ACC112 (cell line): ENCODE data around the gene FRMD4B.

Source experiments
- H2AFZ ChIP-seq: fragments of 200-600 bp; sonication (generic); one replicate; pipeline ENCODE4 v1.6.0; 2017; ENCODE audit warnings: antibody characterized with exemption, low read length; ENCODE audit not compliant: unreplicated experiment
- H3K27ac ChIP-seq: fragments of 200-600 bp; sonication (generic); 2 replicates; pipeline ENCODE4 v1.5.1; 2014; ENCODE audit warnings: low read depth, mild to moderate bottlenecking, antibody characterized with exemption, low read length, moderate library complexity
- H3K27me3 ChIP-seq: fragments of 200-600 bp; sonication (generic); 2 replicates; pipeline ENCODE4 v1.6.1; 2014; ENCODE audit warnings: mild to moderate bottlenecking, antibody characterized with exemption, low read length, moderate library complexity, mixed read lengths; ENCODE audit not compliant: insufficient read depth
- H3K36me3 ChIP-seq: fragments of 200-600 bp; sonication (generic); 2 replicates; pipeline ENCODE4 v1.6.1; 2016; ENCODE audit warnings: mild to moderate bottlenecking, antibody characterized with exemption, low read length, moderate library complexity, mixed read lengths; ENCODE audit not compliant: insufficient read depth
- H3K4me1 ChIP-seq: fragments of 200-600 bp; sonication (generic); one replicate; pipeline ENCODE4 v1.6.1; 2016; ENCODE audit warnings: low read length, mixed read lengths; ENCODE audit not compliant: insufficient read depth, unreplicated experiment, control insufficient read depth
- H3K4me3 ChIP-seq: fragments of 200-600 bp; sonication (generic); 2 replicates; pipeline ENCODE4 v1.5.1; 2014; ENCODE audit warnings: mild to moderate bottlenecking, low read depth, low read length
- H3K79me2 ChIP-seq: fragments of 200-600 bp; sonication (generic); one replicate; pipeline ENCODE4 v1.6.0; 2016; ENCODE audit warnings: low read length; ENCODE audit not compliant: control insufficient read depth, unreplicated experiment, insufficient read depth

Gene FRMD4B

GRCh38 chr3:69250014-69250413, 135.9 kb downstream of the FRMD4B start:
- H3K27me3 ChIP-seq: peaks cover 19% of the 10 kb centered on the region; the same call in 1 of the 2 replicates
- H3K4me1 ChIP-seq: no peaks in the 10 kb centered on the region
- H3K4me3 ChIP-seq: no peak overlapping the region
- H3K27ac ChIP-seq: no peak overlapping the region
- H3K36me3 ChIP-seq: no peaks in the 10 kb centered on the region
- H3K79me2 ChIP-seq: no peaks in the 10 kb centered on the region
- no peak overlapping the region for H2AFZ ChIP-seq

DNA sequence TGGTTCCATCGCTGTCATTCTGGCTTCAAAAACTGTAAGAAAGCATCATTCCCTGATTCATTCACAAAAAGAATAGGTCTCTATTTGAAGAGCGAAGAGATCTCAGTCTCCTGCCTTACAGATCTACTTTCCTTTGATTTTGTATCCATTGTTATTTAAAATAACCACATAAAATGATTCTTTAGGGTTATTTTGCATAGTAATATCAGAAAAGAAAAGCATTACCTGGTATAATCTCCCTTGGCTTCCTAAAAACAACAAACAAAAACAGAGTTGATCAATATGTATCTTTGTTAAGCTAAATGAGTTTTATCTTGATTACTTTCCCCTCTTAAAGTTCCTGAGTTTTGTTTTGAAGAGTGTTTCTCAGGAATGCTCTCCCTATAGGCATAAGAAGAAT, 136.9 kb downstream of the FRMD4B start:
- H3K4me3 ChIP-seq: no peak overlapping the region
- H3K36me3 ChIP-seq: no peaks in the 10 kb centered on the region
- no peak overlapping the region for H2AFZ ChIP-seq
- no peaks in the 10 kb centered on the region for H3K79me2 ChIP-seq
- no peaks in the 10 kb centered on the region for H3K4me1 ChIP-seq
- H3K27ac ChIP-seq: no peak overlapping the region
- H3K27me3 ChIP-seq: peaks cover 11% of the 10 kb centered on the region; the same call in 1 of the 2 replicates

GRCh38 chr3:69248436-69248835, 137.5 kb downstream of the FRMD4B start:
- Histone ChIP-seq H3K27me3 (peaks cover 10% of the 10 kb centered on the region; the same call in 1 of the 2 replicates), H3K36me3 (no peaks in the 10 kb centered on the region), H3K79me2 (no peaks in the 10 kb centered on the region), H3K4me3 (no peak overlapping the region), H2AFZ (no peak overlapping the region), H3K27ac (no peak overlapping the region), H3K4me1 (peaks cover 2% of the 10 kb centered on the region)

- Histone ChIP-seq H3K4me3 (no peak overlapping the region), H3K4me1 (peaks cover 6% of the 10 kb centered on the region)
These were observed 139.3 kb downstream of the FRMD4B start for GRCh38 chr3:69246612-69247011.

GRCh38 chr3:69244039-69244438, 141.8 kb downstream of the FRMD4B start:
- Histone ChIP-seq H3K79me2 (no peaks in the 10 kb centered on the region), H3K27ac (no peak overlapping the region), H3K27me3 (no peaks in the 10 kb centered on the region), H2AFZ (no peak overlapping the region), H3K4me3 (no peak overlapping the region), H3K4me1 (peaks cover 6% of the 10 kb centered on the region), H3K36me3 (no peaks in the 10 kb centered on the region)

More at GRCh38 chr3:69246612-69247011, 139.3 kb downstream of the FRMD4B start:
- no peaks in the 10 kb centered on the region for H3K36me3 ChIP-seq
- H2AFZ ChIP-seq: no peak overlapping the region
- H3K27ac ChIP-seq: no peak overlapping the region
- H3K79me2 ChIP-seq: no peaks in the 10 kb centered on the region
- no peaks in the 10 kb centered on the region for H3K27me3 ChIP-seq

- peaks cover 6% of the 10 kb centered on the region for H3K4me1 ChIP-seq
- no peak overlapping the region for H2AFZ ChIP-seq
- no peaks in the 10 kb centered on the region for H3K27me3 ChIP-seq
- no peak overlapping the region for H3K27ac ChIP-seq
- no peaks in the 10 kb centered on the region for H3K36me3 ChIP-seq
- no peak overlapping the region for H3K4me3 ChIP-seq
- H3K79me2 ChIP-seq: no peaks in the 10 kb centered on the region
These were observed 144.1 kb downstream of the FRMD4B start for GRCh38 chr3:69241769-69242168.

- H2AFZ ChIP-seq: no peak overlapping the region
- no peaks in the 10 kb centered on the region for H3K36me3 ChIP-seq
- no peaks in the 10 kb centered on the region for H3K27me3 ChIP-seq
- peaks cover 6% of the 10 kb centered on the region for H3K4me1 ChIP-seq
- no peak overlapping the region for H3K27ac ChIP-seq
- H3K4me3 ChIP-seq: no peak overlapping the region
- no peaks in the 10 kb centered on the region for H3K79me2 ChIP-seq
These were observed 145.0 kb downstream of the FRMD4B start for GRCh38 chr3:69240651-69241568.

GRCh38 chr3:69239063-69239462, 146.8 kb downstream of the FRMD4B start:
- peaks cover 6% of the 10 kb centered on the region for H3K4me1 ChIP-seq
- no peaks in the 10 kb centered on the region for H3K36me3 ChIP-seq
- no peak overlapping the region for H3K4me3 ChIP-seq
- H2AFZ ChIP-seq: no peak overlapping the region
- no peak overlapping the region for H3K27ac ChIP-seq
- H3K27me3 ChIP-seq: no peaks in the 10 kb centered on the region
- no peaks in the 10 kb centered on the region for H3K79me2 ChIP-seq

- Histone ChIP-seq H3K79me2 (no peaks in the 10 kb centered on the region), H3K4me1 (no peaks in the 10 kb centered on the region), H3K36me3 (no peaks in the 10 kb centered on the region), H3K27ac (no peak overlapping the region), H3K27me3 (no peaks in the 10 kb centered on the region), H3K4me3 (peak overlapping the region; percentile 59), H2AFZ (no peak overlapping the region)
These were observed 148.8 kb downstream of the FRMD4B start for GRCh38 chr3:69236812-69237707.

- no peak overlapping the region for H2AFZ ChIP-seq
- H3K27ac ChIP-seq: no peak overlapping the region
- H3K27me3 ChIP-seq: no peaks in the 10 kb centered on the region
- no peaks in the 10 kb centered on the region for H3K79me2 ChIP-seq
- H3K4me3 ChIP-seq: no peak overlapping the region
- no peaks in the 10 kb centered on the region for H3K36me3 ChIP-seq
- no peaks in the 10 kb centered on the region for H3K4me1 ChIP-seq
These were observed 150.0 kb downstream of the FRMD4B start for GRCh38 chr3:69235882-69236281.
